Stromal cell of bone marrow (primary cell): ENCODE data around the gene EPC1.
"Not testable (repeated sequence)": the region's sequence is repeated elsewhere in the genome, so short reads cannot be mapped to it uniquely, and the experiment has no call there.

Experiments
- DNase-seq: peaks from one replicate; pipeline ENCODE4 v3.0.0-alpha.2; 2012; ENCODE audit warnings: low read depth

The EPC1 gene

DNA sequence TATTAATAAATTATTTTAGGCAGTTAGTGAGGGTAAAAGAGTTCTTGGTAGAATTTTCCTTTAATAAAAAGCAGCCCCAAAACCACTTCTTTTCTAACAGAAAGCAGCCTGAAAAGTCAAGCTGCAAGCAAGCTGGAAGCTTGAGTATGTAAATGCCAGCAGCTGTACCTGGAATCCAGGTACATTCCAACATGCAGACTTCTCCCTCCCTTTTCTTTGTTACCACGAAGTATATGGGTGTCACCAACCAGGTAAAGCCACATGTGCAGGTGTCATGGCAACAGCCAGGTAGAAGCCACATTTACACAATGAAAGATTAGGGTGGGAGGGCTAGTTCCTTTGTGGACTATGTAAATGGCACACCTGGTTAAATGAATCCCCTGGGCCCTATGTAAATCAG, 114.6 kb downstream of the EPC1 start:
- no peak for DNase-seq

- DNase-seq = not testable (repeated sequence)
Measured at GRCh38 chr10:32229788-32230187, 117.2 kb downstream of the EPC1 start.

- DNase-seq = no peak
Measured at GRCh38 chr10:32229170-32229569, 117.8 kb downstream of the EPC1 start.

DNA sequence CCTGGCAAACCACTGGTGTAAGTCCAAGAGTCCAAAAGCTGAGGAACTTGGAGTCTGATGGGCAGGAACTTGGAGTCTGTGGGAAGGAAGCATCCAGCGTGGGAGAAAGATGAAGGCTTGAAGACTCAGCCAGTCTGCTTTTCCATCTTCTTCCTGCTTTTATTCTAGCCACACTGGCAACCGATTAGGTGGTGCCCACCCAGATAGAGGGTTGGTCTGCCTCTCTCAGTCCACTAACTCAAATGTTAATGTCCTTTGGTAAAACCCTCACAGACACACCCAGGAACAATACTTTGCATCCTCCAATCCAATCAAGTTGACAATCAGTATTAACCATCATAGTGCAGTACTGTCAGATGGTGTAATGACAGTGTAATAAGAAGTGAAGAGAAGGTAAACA, 119.2 kb downstream of the EPC1 start:
- no peak for DNase-seq

DNA sequence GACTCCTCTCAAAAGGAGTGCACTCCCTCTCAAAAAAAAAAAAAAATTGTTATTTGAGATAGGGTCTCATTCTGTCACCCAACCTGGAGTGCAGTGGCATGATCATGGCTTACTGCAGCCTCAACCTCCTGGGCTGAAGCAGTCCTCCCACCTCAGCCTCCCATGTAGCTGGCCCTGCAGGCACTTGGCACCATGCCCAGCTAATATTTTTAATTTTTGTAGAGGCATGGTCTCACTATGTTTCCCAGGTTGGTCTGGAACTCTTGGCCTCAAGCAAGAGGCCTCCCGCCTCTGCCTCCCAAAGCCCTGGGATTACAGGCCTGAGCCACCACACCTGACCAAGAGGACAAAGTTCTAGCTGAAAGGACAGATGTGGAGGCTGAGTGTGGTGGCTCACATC, 120.3 kb downstream of the EPC1 start:
- DNase-seq = no peak

DNA sequence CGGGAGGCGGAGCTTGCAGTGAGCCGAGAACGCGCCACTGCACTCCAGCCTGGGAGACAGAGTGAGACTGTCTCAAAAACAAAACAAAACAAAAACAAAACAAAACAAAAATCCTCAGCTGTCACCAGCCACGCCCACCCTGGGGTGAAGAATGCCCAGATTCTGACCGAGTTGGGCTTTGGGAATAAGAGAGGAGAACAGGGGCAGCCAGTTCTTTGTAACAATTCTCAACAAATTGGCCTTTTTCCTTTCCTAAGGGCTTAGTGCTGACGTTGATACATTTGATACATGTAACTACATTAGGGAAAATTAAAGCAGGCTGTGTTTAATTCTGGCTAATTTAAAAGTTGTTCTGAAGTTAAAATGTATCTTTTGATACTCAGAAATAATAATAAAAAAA, 121.0 kb downstream of the EPC1 start:
- no peak for DNase-seq

- not testable (repeated sequence) for DNase-seq
Measured at GRCh38 chr10:32222376-32222775, 124.6 kb downstream of the EPC1 start.

DNA sequence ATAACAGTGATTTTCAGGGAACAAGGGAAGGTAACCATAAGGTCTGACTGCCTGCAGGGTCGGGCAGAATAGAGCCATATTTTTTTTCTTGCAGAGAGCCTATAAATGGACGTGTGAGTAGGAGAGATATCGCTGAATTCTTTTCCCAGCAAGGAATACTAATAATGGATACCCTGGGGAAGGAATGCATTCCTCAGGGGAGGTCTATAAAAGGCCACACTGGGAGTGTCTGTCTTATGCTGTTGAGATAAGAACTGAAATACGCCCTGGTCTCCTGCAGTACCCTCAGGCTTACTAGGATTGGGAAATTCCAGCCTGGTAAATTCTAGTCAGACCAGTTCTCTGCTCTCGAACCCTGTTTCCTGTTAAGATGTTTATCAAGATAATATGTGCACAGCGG, 127.8 kb downstream of the EPC1 start:
- not testable (repeated sequence) for DNase-seq

DNA sequence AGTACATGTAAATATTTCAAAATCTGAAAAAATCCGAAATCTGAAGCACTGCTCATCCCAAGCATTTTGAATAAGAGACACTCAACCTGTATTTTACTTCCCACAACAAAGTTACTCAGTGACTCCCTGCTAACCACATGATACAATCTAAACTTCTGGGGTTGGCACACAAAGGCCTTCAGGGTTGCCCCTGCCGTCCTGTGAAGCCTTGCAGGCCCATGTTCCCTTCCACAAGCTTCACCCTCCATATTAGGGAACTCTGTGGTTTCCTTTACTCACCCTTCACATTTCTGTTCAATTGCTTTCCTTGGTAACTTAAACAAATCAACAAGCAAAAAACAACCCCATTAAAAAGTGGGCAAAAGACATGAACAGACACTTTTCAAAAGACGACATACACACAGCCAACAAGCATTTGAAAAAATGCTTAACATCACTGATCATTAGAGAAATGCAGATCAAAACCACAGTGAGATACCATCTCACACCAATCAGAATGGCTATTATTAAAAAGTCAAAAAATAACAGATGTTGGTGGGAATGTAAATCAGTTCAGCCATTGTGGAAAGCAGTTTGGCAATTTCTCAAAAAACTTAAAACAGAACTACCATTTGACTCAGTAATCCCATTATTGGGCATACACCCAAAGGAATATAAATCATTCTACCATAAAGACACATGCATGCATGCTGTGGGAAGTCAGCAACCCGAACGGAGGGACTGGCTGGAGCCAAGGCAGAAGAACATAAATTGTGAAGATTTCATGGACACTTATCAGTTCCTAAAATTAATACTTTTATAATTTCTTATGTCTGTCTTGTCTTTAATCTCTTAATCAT, 128.5 kb downstream of the EPC1 start:
- DNase-seq = not testable (repeated sequence)
